ENCODE data around the gene FBXO47. TPM values are rescaled to one million over a fixed set of nuclear protein-coding genes. Genes with fewer than 3 reads are reported as not detected.

FBXO47 gene
- total RNA-seq, 1 donor from 2014 or later: not detected

- peaks cover 4% of the 10 kb centered on the region for H3F3A ChIP-seq (ENCODE audit: low read depth)
- peaks cover 2% of the 10 kb centered on the region for H3K27me3 Mint-ChIP-seq (ENCODE audit: insufficient read depth, low read depth)
- H3K27ac Mint-ChIP-seq: no peak overlapping the region
These were observed 20.0 kb downstream of the FBXO47 start for GRCh38 chr17:38947189-38947588.

GRCh38 chr17:38943607-38944006 lies 23.6 kb downstream of the FBXO47 start:
- H3K4me1 ChIP-seq: no peaks in the 10 kb centered on the region
- H4K20me1 ChIP-seq (ENCODE audit: low read depth): no peaks in the 10 kb centered on the region
- no peak overlapping the region for H3K4me2 ChIP-seq
- peaks cover 4% of the 10 kb centered on the region for H3K27me3 Mint-ChIP-seq (ENCODE audit: insufficient read depth, low read depth)
- TF ChIP-seq CTCF (IDR thresholded peaks at IDR 0.05) (no peak), EZH2 (IDR thresholded peaks at IDR 0.05) (no peak), EZH2phosphoT487 (IDR thresholded peaks at IDR 0.05) (no peak)
- DNase-seq (ENCODE audit: low spot score): no peak
- H3K27me3 ChIP-seq: no peaks in the 10 kb centered on the region
- no peaks in the 10 kb centered on the region for H3K36me3 ChIP-seq
- H3K4me3 Mint-ChIP-seq: no peak overlapping the region
- H3K9me3 Mint-ChIP-seq: no peaks in the 10 kb centered on the region
- H3K9me3 ChIP-seq (ENCODE audit: low read depth): no peaks in the 10 kb centered on the region
- H2AFZ ChIP-seq (replicated peaks): no peak overlapping the region
- peaks cover 4% of the 10 kb centered on the region for H3F3A ChIP-seq (ENCODE audit: low read depth)
- no peak overlapping the region for H3K9ac ChIP-seq
- no peak overlapping the region for H3K27ac ChIP-seq
- no peaks in the 10 kb centered on the region for H3K79me2 ChIP-seq (ENCODE audit: low read depth)
- H3K4me1 Mint-ChIP-seq: no peaks in the 10 kb centered on the region
- no peak overlapping the region for H3K4me3 ChIP-seq
- no peaks in the 10 kb centered on the region for H3K36me3 Mint-ChIP-seq
- no peak overlapping the region for H3K27ac Mint-ChIP-seq

More at GRCh38 chr17:38947189-38947588, 20.0 kb downstream of the FBXO47 start:
- H3K27me3 ChIP-seq: no peaks in the 10 kb centered on the region
- Mint-ChIP-seq H3K4me1 (no peaks in the 10 kb centered on the region), H3K4me3 (no peak overlapping the region), H3K36me3 (no peaks in the 10 kb centered on the region), H3K9me3 (no peaks in the 10 kb centered on the region)
- DNase-seq (ENCODE audit: low spot score): no peak
- no peak overlapping the region for H2AFZ ChIP-seq (replicated peaks)
- H4K20me1 ChIP-seq (ENCODE audit: low read depth): no peaks in the 10 kb centered on the region
- no peak overlapping the region for H3K9ac ChIP-seq
- no peaks in the 10 kb centered on the region for H3K4me1 ChIP-seq
- H3K9me3 ChIP-seq (ENCODE audit: low read depth): no peaks in the 10 kb centered on the region
- no peak overlapping the region for H3K4me3 ChIP-seq
- no peak for TF ChIP-seq CTCF (IDR thresholded peaks at IDR 0.05)
- TF ChIP-seq EZH2 (IDR thresholded peaks at IDR 0.05): no peak
- TF ChIP-seq EZH2phosphoT487 (IDR thresholded peaks at IDR 0.05): no peak
- no peak overlapping the region for H3K4me2 ChIP-seq
- no peaks in the 10 kb centered on the region for H3K79me2 ChIP-seq (ENCODE audit: low read depth)
- H3K36me3 ChIP-seq: no peaks in the 10 kb centered on the region
- H3K27ac ChIP-seq: no peak overlapping the region

- DNase-seq (ENCODE audit: low spot score): no peak
These were observed 24.4 kb downstream of the FBXO47 start for GRCh38 chr17:38942696-38943334.

More at GRCh38 chr17:38942696-38943334, 24.4 kb downstream of the FBXO47 start:
- Histone ChIP-seq H3K9me3 (ENCODE audit: low read depth) (no peaks in the 10 kb centered on the region), H3K27me3 (no peaks in the 10 kb centered on the region), H3K4me1 (no peaks in the 10 kb centered on the region), H2AFZ (replicated peaks) (no peak overlapping the region), H3K79me2 (ENCODE audit: low read depth) (no peaks in the 10 kb centered on the region), H3K9ac (no peak overlapping the region), H3K4me3 (no peak overlapping the region), H3K4me2 (no peak overlapping the region), H3K36me3 (no peaks in the 10 kb centered on the region), H3K27ac (no peak overlapping the region), H3F3A (ENCODE audit: low read depth) (peaks cover 4% of the 10 kb centered on the region), H4K20me1 (ENCODE audit: low read depth) (no peaks in the 10 kb centered on the region)
- Mint-ChIP-seq H3K4me3 (no peak overlapping the region), H3K9me3 (no peaks in the 10 kb centered on the region), H3K36me3 (no peaks in the 10 kb centered on the region), H3K4me1 (no peaks in the 10 kb centered on the region), H3K27ac (no peak overlapping the region), H3K27me3 (ENCODE audit: insufficient read depth, low read depth) (peaks cover 4% of the 10 kb centered on the region)
- TF ChIP-seq EZH2 (IDR thresholded peaks at IDR 0.05) (no peak), EZH2phosphoT487 (IDR thresholded peaks at IDR 0.05) (no peak), CTCF (IDR thresholded peaks at IDR 0.05) (no peak)
